PFSK-1 (cell line): ENCODE measurements around the gene DOK4.

Source experiments
- FOXP2 ChIP-seq: optimal IDR thresholded peaks from 2 replicates; pipeline ENCODE3; 2011; ENCODE audit warnings: borderline replicate concordance, control low read depth, inconsistent platforms; ENCODE audit not compliant: insufficient read depth; ENCODE audit errors: extremely low read length, extremely low read depth
- POLR2AphosphoS5 ChIP-seq: IDR thresholded peaks from 2 replicates; pipeline ENCODE4 v1.6.1; 2012; ENCODE audit warnings: low read depth, mild to moderate bottlenecking, control low read depth, low read length, moderate library complexity
- SIN3A ChIP-seq: IDR thresholded peaks from 2 replicates; pipeline ENCODE4 v1.6.1; 2012; ENCODE audit warnings: mild to moderate bottlenecking, low read length, moderate library complexity, borderline replicate concordance; ENCODE audit not compliant: insufficient read depth
- TAF1 ChIP-seq: IDR thresholded peaks from 2 replicates; pipeline ENCODE4 v1.6.1; 2012; ENCODE audit warnings: low read length, control low read depth, borderline replicate concordance; ENCODE audit not compliant: insufficient read depth
- TF ChIP-seq, protein P1 (sequence below), 2 experiments: IDR thresholded peaks; 2 replicates each; pipeline versions ENCODE4 v1.6.1 to v1.8.0; 2011 to 2012; ENCODE audit warnings: low read depth in 2 of 2, low read length in 2 of 2, control low read depth in 1 of 2, inconsistent platforms in 1 of 2, mild to moderate bottlenecking in 1 of 2, moderate library complexity in 1 of 2; ENCODE audit not compliant: insufficient read depth in 1 of 2

DOK4 gene

GRCh38 chr16:57497121-57497520, 10.8 kb upstream of the DOK4 start:
- TF ChIP-seq SIN3A (no peak), TAF1 (no peak)

- no peak for TF ChIP-seq TAF1
- TF ChIP-seq FOXP2, result no peak
- TF ChIP-seq POLR2AphosphoS5, result no peak
- TF ChIP-seq, protein P1, sequence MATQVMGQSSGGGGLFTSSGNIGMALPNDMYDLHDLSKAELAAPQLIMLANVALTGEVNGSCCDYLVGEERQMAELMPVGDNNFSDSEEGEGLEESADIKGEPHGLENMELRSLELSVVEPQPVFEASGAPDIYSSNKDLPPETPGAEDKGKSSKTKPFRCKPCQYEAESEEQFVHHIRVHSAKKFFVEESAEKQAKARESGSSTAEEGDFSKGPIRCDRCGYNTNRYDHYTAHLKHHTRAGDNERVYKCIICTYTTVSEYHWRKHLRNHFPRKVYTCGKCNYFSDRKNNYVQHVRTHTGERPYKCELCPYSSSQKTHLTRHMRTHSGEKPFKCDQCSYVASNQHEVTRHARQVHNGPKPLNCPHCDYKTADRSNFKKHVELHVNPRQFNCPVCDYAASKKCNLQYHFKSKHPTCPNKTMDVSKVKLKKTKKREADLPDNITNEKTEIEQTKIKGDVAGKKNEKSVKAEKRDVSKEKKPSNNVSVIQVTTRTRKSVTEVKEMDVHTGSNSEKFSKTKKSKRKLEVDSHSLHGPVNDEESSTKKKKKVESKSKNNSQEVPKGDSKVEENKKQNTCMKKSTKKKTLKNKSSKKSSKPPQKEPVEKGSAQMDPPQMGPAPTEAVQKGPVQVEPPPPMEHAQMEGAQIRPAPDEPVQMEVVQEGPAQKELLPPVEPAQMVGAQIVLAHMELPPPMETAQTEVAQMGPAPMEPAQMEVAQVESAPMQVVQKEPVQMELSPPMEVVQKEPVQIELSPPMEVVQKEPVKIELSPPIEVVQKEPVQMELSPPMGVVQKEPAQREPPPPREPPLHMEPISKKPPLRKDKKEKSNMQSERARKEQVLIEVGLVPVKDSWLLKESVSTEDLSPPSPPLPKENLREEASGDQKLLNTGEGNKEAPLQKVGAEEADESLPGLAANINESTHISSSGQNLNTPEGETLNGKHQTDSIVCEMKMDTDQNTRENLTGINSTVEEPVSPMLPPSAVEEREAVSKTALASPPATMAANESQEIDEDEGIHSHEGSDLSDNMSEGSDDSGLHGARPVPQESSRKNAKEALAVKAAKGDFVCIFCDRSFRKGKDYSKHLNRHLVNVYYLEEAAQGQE (IDR thresholded peaks at IDR 0.05; ENCODE audit: insufficient read depth in 1 of 2, low read depth in 2 of 2, low read length in 2 of 2), result no peak
- no peak for TF ChIP-seq SIN3A
Measured at GRCh38 chr16:57493767-57494166, 7.5 kb upstream of the DOK4 start.

DNA sequence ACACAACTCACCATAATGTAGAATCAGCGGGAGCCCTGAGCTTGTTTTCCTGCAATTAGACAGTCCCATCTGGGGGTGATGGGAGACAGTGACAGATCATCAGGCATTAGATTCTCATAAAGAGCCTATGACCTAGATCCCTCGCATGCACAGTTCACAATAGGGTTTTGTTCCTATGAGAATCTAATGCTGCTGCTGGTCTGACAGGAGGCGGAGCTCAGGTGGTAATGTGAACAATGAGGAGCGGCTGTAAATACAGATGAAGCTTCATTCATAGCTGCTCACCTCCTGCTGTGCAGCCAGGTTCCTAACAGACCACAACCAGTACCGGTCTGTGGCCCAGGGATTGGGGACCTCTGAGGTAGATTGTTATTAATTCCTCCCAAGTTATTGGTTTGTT, 2.9 kb upstream of the DOK4 start:
- no peak for TF ChIP-seq SIN3A
- TF ChIP-seq FOXP2, result no peak
- TF ChIP-seq TAF1, result no peak
- TF ChIP-seq, protein P1 (IDR thresholded peaks at IDR 0.05; ENCODE audit: insufficient read depth in 1 of 2, low read depth in 2 of 2, low read length in 2 of 2), result no peak
- no peak for TF ChIP-seq POLR2AphosphoS5

GRCh38 chr16:57486858-57487834, 853 bp upstream of the DOK4 start:
- TF ChIP-seq FOXP2 (no peak), POLR2AphosphoS5 (no peak), TAF1 (no peak), SIN3A (no peak)
- TF ChIP-seq, protein P1 (IDR thresholded peaks at IDR 0.05; ENCODE audit: insufficient read depth in 1 of 2, low read depth in 2 of 2, low read length in 2 of 2), result no peak

DNA sequence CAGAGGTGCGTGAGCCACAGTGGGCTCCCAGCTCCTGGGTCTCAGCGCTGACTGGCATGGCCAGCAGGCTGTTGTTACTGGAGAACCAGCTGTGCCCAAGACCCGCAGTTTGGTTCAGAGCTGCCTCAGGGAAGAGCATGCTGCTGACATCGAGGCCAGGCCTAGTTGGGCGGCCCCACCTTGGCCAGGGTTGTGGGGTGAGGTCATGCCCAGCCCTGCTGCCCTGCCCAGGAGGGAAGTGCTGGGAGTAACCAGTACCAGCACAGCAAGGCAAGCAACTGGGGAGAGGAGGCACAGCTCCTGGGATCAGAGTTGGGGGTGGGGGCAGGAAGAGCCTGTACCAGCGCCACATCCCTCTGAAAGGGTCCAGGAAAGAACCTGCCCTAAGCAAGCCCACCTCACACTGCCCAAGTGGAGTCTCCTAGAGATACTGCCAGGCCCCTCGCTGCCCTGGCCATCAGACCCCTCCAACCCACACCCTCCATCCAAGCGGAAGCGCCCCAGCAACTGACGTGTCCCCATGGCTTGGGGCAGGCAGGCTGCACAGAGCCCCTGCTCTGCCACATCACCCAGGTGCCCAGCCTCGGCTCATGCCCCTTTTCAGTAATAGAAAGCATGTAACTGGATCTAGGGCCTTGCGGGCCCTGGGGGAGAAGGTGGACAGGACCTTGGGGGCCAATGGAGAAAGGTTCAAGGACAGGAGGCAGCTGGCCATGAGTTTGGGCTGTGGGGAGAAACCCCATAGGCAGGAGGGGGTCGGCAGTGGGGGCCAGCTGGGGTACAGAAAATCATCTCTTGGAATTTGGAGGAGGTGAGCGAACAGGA, 990 bp downstream of the DOK4 start:
- TF ChIP-seq, protein P1 (IDR thresholded peaks at IDR 0.05; ENCODE audit: insufficient read depth in 1 of 2, low read depth in 2 of 2, low read length in 2 of 2), result no peak
- TF ChIP-seq SIN3A, result no peak
- TF ChIP-seq POLR2AphosphoS5, result no peak
- no peak for TF ChIP-seq TAF1
- TF ChIP-seq FOXP2, result no peak
